NCI-H510A (cell line): ENCODE measurements around the gene NLGN4X.
"Not testable (repeated sequence)": the region's sequence is repeated elsewhere in the genome, so short reads cannot be mapped to it uniquely, and the experiment has no call there.

Source experiments
- DNase-seq: peaks from one replicate; lab custom pipeline; 2025; lab: John Stamatoyannopoulos, UW

Gene NLGN4X

DNA sequence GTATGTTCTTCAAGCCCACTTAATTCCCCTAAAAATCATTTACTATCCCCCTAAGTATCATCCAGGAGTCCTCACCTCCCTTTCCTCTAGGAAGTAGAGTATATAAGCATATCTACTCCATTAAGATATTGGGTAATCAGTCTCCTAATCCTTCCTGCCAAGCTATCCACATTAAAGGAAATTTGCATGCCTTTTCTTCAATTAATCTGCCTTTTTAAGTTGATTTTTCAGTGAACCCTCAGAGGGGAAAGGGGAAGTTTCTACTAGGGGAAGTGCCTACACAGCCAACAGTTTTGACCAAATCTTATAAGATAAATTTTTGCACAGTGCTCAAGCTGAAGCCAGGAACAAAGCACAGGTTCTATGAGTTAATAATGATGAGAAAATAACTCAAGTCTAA is 222.8 kb downstream of the NLGN4X start:
- no peak for DNase-seq

DNA sequence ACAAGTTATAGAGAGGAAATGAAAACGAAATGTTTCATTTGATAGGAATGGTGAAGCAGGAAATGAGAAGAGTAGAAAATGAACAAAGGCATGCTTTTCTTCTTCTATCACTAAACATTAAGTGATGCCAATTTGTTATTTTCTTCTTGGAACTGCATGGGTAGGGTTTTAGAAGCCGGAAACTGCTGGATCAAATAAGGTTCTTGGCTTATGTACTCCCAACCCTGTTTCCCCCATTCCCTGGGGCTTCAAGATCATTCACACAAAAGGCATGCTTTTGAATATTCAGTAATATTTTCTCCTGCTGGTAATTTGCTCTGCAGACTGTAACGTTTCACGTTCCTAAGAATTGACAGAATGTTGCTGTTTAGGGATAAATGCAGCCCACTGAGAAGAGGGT is 224.1 kb downstream of the NLGN4X start:
- no peak for DNase-seq

DNA sequence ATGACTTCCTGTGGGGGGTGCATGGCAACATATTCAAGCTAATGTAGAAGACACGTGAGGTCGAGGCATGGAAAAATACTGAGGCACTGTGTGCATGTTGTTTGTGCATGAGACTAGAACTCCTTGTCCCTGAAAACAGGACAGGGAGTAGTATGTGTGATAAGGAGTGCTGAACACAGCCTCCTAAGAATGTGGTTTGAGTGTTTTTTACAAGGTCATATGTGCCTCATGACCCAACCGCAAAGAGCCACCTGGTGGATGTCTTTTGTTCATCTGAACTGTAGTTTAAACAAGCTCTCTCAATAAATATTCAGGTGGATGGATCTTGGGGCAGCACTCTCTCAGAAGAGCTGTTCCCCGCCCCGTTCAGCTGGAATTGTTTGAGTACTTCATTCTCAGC is 226.6 kb downstream of the NLGN4X start:
- DNase-seq: peak; percentile 27

DNA sequence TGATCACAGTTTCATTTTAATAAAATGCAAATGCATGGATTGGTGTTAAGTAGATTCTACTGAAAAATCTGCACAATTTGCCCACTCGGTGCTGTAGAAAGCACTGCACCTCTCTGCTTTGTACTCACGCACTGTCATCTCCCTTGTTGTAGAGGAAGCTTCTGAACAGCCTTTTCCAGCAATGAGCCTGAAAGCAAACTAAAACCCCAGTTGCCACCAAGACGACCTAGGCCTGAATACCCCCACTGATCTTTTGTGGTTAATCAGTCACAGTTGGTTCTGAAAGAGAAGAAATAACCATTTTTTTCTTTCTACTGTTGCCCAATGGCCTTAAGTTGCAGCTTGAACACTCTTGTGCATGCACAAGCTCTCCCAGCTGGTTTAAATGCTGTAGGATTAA is 229.8 kb downstream of the NLGN4X start:
- DNase-seq: no peak

DNA sequence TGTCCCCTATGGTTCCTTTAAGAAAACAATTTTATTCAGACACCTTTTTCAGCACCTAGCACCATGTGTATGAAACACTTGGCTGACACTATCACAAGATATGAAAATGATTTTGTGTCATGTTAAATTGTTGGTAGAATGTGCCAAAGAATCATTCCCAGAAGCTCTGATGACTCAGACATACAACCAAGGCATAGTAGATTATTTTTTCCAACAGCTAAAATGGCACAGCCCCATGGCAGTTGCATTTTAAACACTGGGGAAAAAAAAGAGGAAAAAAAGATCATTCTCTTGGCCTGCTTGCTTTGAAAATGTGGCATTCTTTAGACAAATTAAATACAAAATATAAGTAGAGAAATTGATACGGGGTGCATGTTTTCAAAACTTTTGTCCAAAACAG is 230.2 kb downstream of the NLGN4X start:
- DNase-seq: no peak

DNA sequence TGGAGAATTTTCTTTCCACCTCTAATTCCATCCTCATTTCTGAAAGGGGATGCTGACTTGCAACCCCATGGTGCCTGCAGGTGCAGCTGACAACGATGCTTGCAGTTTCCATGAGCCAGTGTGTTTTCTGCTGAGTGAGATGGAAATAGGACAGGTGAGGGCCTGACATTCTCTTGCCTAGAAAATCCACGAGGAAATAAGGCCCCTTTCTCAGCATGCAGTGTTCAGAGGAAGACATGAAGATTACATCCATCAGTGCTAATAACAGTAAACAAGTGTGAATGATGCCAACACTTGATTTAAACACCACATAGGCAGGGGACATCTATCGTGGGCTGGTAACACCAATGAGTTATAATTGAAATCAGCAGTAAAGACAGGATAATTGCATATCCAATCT is 237.3 kb downstream of the NLGN4X start:
- DNase-seq: no peak

DNA sequence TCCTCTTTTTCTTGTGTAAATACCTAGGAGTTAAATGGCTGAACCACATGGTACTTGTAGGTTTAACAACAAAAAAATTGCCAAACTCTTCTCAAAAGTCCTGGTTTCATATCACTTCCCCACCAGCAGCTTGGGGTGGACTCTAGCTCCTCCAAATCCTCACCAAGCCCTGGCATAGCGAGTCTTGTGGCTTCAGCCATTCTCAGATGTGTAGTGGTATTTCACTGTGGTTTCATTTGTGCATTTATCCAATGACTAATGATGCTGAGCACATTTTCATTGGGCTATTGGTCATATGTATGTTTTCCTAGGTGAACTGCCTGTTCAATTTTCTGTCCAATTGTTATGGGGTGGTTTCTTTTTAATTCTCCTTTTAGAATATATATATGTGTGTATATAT is 249.3 kb downstream of the NLGN4X start:
- DNase-seq: no peak

DNA sequence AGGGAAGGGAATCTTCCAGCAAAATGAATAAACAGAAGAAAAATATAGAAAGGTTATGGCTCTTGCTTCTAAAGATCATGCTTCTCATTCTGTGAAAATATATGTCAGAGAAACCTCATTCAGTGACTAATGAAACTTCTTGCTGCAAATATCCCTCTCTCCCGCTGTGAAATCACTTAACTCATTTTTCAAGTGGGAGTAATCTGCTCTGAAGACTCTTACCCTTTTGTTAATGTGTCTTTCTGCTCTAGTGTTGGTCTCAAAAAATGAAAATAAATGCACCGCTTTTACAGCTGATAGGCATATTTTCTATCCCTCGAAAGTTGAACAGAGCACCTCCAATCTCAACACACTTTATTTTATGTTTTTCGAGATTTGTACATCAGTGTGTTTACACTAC is 252.3 kb downstream of the NLGN4X start:
- no peak for DNase-seq

DNA sequence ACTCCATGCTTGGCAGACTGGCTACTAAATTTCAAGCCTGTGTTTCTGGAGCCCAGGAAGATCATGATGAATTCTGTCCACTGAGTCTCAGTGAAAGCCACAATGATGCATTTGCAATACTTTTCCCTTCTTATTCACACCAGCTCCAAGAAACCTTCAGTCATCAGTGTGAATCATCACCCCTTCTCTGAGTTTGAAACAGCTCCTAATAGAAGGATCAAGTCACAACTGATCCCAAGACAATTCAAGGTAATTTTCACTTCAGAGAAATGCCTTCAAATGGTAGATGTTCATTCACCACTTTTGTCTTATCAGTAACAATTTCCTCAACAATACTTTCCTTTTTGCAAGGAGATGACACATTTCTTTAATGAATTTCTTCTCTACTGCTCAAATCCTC is 257.4 kb downstream of the NLGN4X start:
- no peak for DNase-seq

DNA sequence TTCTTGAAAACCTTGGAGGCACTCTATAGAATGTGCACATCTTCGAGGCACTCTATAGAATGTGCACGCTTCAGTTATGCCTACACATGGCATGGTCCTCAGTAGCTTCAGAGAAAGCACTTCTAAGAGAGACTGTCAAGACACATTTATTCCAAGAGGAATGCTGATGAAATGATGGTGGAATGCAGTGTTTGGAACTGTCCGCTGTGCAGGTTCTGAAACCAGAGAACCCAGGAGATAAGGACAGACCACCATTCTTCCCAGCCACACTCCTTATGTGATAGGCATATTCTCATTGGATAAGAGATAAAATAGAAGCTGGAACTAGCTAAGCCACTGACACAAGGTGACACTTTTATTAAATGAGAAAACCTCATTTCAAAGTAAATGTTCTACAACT is 263.3 kb downstream of the NLGN4X start:
- no peak for DNase-seq

DNA sequence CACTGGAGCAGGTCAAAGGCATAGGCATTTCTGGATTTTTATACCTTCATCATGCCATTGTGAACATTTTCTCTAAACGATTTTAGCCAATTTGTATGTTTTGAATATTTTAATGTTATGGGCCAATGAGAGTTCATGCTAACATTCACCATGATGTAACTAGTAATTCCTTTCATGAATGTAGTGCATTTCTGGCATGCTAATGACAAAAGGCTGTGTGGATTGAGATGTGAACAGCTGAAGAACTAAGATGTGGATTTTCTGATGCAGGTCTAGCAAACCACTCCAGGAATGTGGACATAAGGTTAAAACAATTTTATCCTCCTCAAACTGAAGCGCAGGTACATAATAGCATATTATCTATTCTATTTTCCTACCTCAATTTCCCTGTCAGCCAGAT is 269.4 kb downstream of the NLGN4X start:
- DNase-seq: no peak

DNA sequence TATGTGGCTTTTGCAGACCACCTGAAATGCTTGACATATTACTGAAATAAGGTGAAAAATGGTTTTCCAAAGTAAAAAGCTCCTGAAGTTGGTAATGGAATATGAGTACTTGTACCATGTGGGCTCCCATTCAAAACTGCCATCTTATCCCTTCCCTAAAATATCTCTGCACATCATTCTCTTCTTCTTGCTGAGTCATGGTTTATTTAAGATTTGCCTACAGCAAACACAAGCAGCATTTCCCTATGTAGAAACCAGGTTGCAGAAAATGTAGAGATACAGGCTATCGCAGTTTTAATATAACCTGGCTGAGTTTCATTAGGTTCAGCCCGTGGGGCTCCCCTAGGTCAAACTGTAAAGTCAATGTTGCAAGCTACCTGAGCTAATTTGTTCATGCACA is 270.1 kb downstream of the NLGN4X start:
- DNase-seq: no peak

DNA sequence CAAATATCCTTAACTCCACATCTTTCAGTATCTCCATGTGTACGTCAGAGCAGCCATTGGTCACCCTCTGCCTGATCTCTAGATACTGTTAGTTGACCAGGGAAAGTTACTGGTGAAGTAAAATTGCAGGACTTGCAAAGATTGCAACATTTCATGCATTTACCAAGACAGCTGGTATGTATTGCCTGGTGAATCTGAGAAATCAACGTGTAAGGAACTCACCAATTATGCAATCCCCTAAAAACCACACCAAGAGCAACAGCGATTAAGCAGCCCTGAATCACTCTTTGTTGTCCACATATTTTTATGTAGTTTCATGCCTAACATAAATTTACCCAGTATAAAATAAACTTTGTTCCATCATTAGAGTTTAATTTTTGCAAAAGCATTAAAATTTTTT is 271.2 kb downstream of the NLGN4X start:
- no peak for DNase-seq

DNA sequence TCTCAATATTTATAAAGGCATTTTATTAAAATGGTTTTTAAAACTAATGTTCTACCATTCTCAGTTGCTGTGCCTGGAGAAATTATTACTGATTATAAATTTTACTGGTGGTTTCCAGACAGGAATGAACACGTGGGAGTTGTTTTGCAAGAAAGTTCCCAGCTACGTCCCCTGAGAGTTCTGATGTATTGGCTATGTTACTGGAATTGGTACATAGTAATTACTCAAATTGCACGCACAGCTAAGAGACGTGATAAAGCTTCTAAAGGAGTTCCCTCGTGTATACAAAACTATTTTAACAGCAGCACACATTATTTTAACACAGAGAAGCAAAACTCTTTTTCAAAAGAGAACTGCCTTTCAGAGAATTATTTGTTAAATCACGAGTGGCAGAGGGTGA is 292.2 kb downstream of the NLGN4X start:
- no peak for DNase-seq

DNA sequence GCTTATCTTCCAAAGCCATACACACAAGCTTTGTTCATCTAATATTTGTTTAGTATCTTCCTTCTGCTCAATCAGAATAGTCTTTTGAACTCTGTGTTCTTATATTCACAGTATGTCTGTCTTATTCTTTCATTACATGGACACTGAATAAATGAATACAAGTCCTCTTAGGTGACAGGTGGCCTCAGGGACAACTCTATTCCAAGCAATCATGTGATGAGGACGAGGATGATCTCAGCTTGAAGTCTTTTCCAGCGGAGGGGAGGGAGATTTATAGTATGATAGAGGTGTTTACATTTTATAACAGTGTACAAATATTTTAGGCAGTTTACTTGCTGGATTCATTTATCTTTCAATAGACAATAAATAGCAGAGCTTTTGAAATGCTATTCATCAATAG is 300.4 kb downstream of the NLGN4X start:
- DNase-seq: no peak

DNA sequence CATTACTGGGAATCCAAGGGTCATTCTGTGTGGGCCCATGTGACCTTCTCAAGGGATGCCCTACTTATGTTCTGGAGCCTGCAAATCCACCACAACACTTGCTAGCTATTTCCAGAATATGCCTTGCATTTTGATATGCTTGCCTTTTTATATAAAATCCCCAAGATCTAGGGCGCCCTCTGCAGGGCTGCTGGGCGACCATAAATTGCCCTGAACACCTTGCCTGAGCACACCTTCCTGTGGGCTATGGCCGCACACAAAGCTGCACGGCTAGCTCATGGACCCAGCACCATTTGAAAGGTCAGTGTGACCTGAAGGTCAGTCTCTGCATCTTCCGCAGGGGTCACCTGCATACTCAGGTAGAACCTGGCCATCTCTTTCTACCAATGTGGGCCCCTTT is 311.7 kb downstream of the NLGN4X start:
- no peak for DNase-seq

DNA sequence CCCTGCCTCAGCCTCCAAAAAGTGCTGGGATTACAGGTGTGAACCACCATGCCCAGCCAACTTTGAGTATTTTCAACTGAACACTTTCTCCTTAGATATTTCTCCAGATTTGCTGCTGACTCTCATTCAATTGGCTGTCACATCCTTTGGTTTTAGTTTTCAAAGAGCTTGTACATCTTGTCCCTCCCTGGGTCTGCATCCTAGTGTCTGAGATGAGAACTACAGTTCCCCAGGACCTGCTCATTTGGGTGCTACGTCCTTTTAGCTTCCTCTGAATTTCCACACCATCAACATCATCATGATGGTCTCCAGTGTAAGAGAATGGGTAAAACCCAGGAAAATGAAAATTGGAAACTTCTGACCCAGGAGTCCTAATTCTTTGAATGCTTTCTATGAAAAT is 312.9 kb downstream of the NLGN4X start:
- DNase-seq: no peak

DNA sequence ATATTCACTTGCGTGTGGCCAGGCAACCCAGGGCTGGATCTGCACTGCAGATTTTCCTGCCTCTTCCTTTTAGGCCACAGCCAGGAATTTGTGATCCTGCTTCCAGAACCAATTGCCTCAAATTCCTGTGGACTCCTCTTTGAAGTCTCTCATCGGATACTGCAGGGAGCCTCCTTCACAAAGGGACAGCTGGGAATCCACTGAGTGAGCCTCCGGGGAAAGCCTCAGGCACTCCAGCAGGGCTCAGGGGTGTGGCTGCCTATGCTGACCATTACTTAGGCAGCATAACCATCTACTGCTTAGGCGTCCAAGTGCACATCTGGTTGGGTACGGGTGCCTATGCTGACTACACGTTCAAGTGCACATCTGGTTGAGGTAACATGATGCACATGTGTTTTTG is 321.5 kb downstream of the NLGN4X start:
- DNase-seq: no peak

DNA sequence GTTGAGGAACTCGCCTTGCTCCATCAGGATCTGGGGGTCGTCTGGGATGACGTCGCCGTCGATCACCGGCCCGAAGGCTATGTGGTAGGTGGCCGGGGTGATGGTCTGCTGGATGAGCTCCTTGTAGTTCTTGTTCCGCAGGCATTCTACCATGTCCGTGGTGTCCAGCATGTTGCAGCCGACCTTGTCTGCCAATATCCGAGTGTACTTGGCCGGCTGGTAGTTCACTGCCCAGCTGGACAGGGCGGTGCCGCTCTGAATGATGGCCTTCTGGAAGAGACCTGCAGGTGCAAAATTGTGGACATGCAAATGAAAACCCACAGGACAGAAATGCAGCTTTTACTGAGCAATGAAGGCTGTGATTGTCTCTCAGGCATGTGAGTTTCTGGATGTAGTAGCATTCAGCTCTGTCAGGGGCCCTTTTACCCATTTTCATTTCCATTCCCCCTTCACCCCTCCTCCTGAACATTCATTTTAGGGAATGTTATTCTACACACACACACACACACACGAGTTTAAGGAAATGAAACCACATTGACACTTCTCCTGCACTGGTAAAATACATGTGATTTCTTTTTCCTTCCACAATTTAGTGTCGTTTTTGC is 325.0 kb downstream of the NLGN4X start:
- DNase-seq: not testable (repeated sequence)

DNA sequence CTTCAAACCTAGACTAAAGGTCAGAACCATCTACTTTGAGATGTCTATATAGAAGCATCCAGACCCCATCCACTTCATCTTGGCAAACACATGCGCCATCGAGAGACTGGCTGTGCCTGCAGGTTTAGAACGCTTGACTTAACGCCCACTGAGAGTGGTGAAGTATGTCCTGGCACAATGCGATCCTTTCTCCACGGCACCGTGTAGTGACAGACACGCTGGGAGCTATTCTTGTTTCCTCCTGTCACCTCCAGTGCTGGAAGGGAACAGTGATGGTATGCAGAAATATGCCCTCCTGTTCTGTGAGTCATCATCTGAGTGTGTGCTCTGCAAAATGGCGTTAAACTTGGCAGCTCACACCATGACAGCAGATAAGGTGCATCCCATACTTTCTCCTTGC is 330.2 kb downstream of the NLGN4X start:
- no peak for DNase-seq

DNA sequence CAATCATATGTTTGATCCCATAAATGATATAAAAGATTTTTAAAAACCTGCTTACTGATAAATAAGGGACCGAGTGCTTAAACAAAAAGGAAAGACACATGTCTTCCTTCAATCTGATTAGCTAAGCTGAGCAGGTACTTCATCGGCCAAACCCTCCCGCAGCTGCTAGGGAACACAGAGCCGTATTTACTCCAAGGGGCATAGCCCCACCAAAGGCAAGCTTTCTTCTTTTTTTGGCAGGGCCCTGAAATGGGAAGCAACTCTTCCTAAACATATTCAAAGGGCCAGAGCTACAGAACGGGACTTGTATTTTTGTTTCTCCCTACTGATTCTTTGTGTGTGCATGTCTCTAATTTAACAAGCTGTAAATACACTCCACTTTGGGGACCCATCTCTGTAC is 337.3 kb downstream of the NLGN4X start:
- no peak for DNase-seq

DNA sequence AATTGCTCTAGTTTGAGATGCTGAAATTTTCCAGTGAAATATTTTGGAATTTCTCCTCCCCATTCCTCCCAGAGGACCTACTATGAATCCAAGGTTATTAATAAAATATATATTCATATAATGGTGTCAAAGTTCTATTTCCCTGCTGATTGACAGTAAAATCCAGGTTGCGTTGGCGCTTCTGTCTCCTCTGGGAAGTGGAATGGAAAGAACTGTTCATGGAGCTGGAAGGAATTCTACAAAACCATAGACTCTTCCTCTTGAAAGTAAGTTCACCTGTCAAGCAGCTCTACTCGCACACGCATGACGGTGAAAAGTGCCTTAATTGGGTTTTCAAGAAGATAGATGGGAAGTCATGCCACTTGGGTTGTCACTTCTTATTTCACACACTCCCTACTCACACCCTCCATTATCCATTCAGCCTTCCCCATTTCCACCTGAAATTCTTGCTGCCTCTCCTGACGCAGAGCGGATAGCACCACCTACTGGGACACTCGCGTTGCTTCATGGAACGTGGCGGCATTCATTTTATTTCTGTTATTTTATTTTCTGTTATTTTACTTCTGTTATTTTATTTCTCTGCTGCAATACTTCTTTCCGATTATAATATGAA is 351.6 kb downstream of the NLGN4X start:
- DNase-seq: peak; percentile 0

DNA sequence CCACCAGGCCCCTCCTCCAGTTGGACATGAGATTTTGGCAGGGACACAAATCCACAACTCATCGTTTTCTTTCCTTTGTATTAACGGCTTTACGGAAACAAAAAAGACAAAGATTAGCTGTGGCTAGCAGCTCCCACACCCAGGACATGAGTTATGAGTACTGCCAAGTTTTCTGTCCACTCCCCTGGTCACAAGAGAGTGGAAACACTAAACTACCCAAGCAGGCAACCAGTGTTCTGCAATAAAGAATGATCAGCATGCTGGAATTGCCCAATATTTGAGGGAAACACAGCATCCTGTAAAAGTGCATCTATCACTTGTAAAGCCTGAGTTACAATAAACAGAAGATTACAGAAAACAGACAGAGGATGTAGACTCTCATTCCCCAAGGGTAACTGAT is 358.4 kb downstream of the NLGN4X start:
- no peak for DNase-seq

DNA sequence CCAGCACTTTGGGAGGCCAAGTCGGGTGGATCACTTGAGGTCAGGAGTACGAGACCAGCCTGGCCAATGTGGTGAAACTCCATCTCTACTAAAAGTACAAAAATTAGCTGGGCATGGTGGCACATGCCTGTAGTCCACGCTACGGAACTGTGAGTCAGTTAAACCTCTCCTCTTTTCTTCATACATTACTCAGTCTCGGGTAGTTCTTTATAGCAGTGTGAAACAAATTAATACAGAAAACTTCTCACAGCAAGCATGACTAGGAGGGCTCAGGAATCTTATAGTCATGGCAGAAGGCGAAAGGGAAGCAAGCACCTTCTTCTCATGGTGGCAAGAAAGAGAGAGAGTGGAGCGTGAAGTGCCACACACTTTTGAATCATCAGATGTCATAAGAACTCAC is 358.9 kb downstream of the NLGN4X start:
- no peak for DNase-seq

DNA sequence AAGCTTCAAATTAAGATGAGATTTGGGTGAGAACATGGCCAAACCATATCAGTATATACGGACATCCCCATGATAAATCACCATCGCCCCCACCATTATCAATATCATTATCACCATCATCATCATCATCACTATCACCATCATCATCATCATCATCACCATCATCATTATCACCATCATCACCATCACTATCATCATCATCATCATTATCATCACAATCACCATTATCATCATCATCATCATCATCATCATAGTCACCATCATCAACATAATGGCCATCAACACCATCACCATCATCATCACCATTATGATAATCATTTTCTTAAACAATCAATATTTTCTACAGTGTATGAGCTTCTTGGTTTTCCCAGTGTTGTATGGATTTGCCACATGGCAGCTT is 360.9 kb downstream of the NLGN4X start:
- DNase-seq: no peak
